CD4-positive, alpha-beta T cell treated with Interleukin-1 beta for 1 hour (primary cell): ENCODE measurements around the gene ATP6AP2.
A peak's percentile ranks its signal among the peaks of the same experiment; 100 is the strongest.
"Not testable (repeated sequence)": the region's sequence is repeated elsewhere in the genome, so short reads cannot be mapped to it uniquely, and the experiment has no call there.

Experiments used
- DNase-seq, 2 donors: peaks; one replicate each; pipeline ENCODE4 v3.0.0-alpha.2; 2020 to 2022

Gene ATP6AP2

GRCh38 chrX:40576291-40576690 is 4.5 kb upstream of the ATP6AP2 start:
- no peak for DNase-seq

- no peak for DNase-seq
These were observed 2.6 kb upstream of the ATP6AP2 start for GRCh38 chrX:40578039-40578695.

GRCh38 chrX:40579141-40579540 is 1.6 kb upstream of the ATP6AP2 start:
- no peak for DNase-seq

GRCh38 chrX:40579900-40580536 is 752 bp upstream of the ATP6AP2 start:
- DNase-seq, result peak in 1 of 2 donors; percentile 4

- peak in 1 of 2 donors; percentile 31 for DNase-seq
These were observed 658 bp downstream of the ATP6AP2 start for GRCh38 chrX:40581336-40581920.

GRCh38 chrX:40582178-40582577 is 1.4 kb downstream of the ATP6AP2 start:
- not testable (repeated sequence) for DNase-seq

- no peak for DNase-seq
These were observed 2.0 kb downstream of the ATP6AP2 start for GRCh38 chrX:40582811-40583210.

- DNase-seq, result not testable (repeated sequence)
These were observed 6.9 kb downstream of the ATP6AP2 start for GRCh38 chrX:40587623-40588022.

- DNase-seq, result peak in 1 of 2 donors; percentile 36
These were observed 9.0 kb downstream of the ATP6AP2 start for GRCh38 chrX:40589616-40590321.

- DNase-seq, result no peak
These were observed 22.7 kb downstream of the ATP6AP2 start for GRCh38 chrX:40603446-40603845.

- no peak for DNase-seq
These were observed 26.6 kb downstream of the ATP6AP2 start for GRCh38 chrX:40607381-40607780.

GRCh38 chrX:40612511-40612910 is 31.7 kb downstream of the ATP6AP2 start:
- DNase-seq, result no peak

GRCh38 chrX:40615976-40616375 is 35.2 kb downstream of the ATP6AP2 start:
- no peak for DNase-seq

GRCh38 chrX:40617566-40617965 is 36.8 kb downstream of the ATP6AP2 start:
- no peak for DNase-seq

GRCh38 chrX:40622479-40623138 is 41.8 kb downstream of the ATP6AP2 start:
- no peak for DNase-seq

- DNase-seq, result no peak
These were observed 42.4 kb downstream of the ATP6AP2 start, which contains the start of gene MPC1L for GRCh38 chrX:40623139-40623536. MPC1L (plus strand) TSS chrX:40623428; CDS start chrX:40623566, 138 bp downstream.

GRCh38 chrX:40623665-40624064 is 42.9 kb downstream of the ATP6AP2 start:
- no peak for DNase-seq

GRCh38 chrX:40625294-40625693 is 44.5 kb downstream of the ATP6AP2 start:
- no peak for DNase-seq

GRCh38 chrX:40628506-40628905 is 47.7 kb downstream of the ATP6AP2 start:
- no peak for DNase-seq

- DNase-seq, result no peak
These were observed 51.4 kb downstream of the ATP6AP2 start for GRCh38 chrX:40632199-40632598.

GRCh38 chrX:40637687-40638086 is 56.9 kb downstream of the ATP6AP2 start:
- no peak for DNase-seq

GRCh38 chrX:40644176-40644575 is 63.4 kb downstream of the ATP6AP2 start:
- DNase-seq, result peak in 1 of 2 donors; percentile 7

- DNase-seq, result peak; percentile 52 to 57
These were observed 64.1 kb downstream of the ATP6AP2 start for GRCh38 chrX:40644821-40645358.
